Lung microvascular endothelial cell (primary cell): ENCODE results near the gene MBP. TPM values are rescaled to one million over a fixed set of nuclear protein-coding genes. Genes with fewer than 3 reads are reported as not detected.
A peak's percentile ranks its signal among the peaks of the same experiment; 100 is the strongest.

Source experiments
- DNase-seq, 2 donors: peaks; one replicate each; pipeline versions ENCODE4 v3.0.0 to v3.0.0-alpha.2; 2010; ENCODE audit warnings: low read depth in 2 of 2
- total RNA-seq: library from RNA; depleted of rRNA; stranded (reverse); fragments of >200 nt; gene quantifications from 2 replicates; pipeline ENCODE4 v1.2.1, GENCODE V29; 2014

MBP gene
- total RNA-seq, 1 donor from 2014 or later: 6.9 TPM

- DNase-seq: peak; percentile 60 to 97
Measured at GRCh38 chr18:77067291-77068061, 65.1 kb downstream of the MBP start.

DNA sequence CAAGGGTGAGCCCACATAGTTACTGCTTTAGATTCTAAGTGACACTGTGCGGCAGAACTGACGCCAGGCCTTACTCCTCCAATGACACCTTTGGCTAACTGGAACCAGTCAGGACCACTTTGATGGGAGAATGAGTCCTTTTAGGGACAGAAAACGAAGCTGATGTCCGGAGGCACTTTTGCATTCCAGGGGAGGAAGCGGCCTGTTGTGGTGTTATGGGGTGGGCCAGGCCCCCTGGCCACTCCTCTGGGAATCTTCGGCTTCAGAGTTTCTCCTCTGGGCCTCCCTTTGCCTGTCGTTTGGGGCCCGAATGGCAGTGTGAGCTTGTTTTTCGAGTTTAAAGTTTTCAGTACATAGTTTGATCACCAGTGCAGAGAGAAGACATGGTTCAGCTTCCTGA is 65.9 kb downstream of the MBP start:
- no peak for DNase-seq

- no peak for DNase-seq
Measured at GRCh38 chr18:77066101-77066500, 66.5 kb downstream of the MBP start.

- DNase-seq: peak; percentile 27 to 96
Measured at GRCh38 chr18:77065221-77065981, 67.2 kb downstream of the MBP start.

GRCh38 chr18:77063260-77063659 is 69.3 kb downstream of the MBP start:
- DNase-seq: peak in 1 of 2 donors; percentile 86

GRCh38 chr18:77062518-77063003 is 70.0 kb downstream of the MBP start:
- peak in 1 of 2 donors; percentile 30 for DNase-seq

- no peak for DNase-seq
Measured at GRCh38 chr18:77061946-77062517, 70.6 kb downstream of the MBP start.

DNA sequence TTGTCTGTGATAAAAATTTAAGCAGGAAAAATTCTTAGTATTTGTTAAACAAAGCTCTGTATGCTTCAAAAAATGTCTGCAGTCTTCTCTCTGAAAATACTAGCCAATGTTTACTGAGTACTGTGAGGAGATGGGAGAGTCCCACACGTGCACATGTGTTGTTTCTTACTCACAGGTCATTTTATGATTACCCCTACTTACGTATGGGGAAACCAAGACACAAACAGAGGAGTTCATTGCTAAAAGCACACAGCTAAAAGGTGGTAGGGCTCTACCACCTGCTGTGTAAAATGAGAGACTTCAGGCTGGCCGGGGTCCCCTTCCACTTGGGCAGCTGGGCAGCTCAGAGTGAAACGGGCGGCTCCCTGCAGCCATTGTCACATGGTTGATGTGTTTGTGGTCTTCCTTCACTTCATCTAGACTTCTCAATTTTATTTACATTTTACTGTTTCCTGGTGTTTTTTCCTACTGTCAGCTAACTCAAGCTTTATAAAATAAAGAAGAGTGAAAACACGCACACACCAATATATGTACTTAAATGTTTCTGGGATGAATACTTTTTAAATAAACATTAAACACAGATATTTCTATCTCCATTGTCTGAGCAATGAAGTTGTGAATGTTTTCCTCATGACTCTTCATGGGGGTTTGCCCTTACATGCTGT is 71.2 kb downstream of the MBP start:
- DNase-seq: no peak

DNA sequence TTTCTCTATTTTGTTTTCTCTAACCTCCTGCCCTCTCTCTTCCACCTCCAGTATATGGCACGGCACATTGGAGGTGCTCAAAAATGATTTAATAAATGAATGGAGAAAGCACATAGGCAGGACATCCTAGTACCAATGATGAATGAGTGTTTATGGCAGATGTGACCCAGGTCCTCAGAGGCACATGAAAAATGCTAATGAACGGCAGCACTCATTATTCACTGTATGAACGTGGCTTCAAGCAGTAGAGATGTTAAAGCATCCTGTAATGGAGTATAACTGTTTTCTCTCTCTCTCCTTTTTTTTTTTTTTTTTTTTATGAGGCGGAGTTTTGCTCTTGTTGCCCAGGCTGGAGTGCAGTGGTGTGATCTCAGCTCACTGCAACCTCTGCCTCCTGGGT is 72.4 kb downstream of the MBP start:
- no peak for DNase-seq

GRCh38 chr18:77059294-77059916 is 73.2 kb downstream of the MBP start:
- peak; percentile 68 to 80 for DNase-seq

- DNase-seq: no peak
Measured at GRCh38 chr18:77058290-77058835, 74.2 kb downstream of the MBP start.

- no peak for DNase-seq
Measured at GRCh38 chr18:77057006-77057395, 75.6 kb downstream of the MBP start.

- no peak for DNase-seq
Measured at GRCh38 chr18:77056344-77057005, 76.1 kb downstream of the MBP start.

GRCh38 chr18:77055429-77056300 is 76.9 kb downstream of the MBP start:
- no peak for DNase-seq

DNA sequence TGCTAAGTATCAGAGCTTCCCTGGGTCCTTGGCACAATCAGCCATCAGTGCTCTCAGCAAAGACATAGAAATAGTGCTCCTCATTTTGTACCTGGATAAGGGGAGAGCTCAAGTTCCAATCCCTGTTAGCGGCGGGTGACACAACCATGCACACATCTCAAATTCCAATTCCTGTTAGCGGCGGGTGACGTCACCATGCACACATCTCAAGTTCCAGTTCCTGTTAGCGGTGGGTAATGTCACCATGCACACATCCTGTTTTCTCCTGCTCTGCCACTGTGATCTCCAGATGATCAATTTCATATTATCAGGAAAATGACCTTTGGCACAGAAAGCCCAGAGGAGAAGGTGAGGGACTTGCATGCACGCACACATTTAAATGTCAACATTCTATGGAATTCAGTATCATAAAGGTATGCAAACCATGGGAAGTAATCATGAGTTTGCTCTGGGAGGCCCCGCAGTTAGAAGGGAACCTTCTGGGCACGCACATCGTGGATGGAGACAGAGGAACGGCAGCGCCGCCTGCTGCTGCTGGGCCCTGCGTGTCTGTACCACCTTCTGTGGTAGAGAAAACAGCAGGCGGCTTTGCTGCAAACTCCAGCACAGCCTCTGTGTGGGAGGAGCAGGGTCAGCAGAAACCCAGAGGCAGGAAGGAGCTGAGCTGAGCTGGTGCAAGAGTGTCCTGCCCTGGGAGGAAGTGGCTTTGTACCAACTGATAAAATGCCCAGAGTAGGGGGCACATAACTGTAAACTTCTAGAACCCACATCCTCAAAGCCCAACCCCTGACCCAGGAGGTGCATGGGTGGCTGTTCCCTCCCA is 77.8 kb downstream of the MBP start:
- DNase-seq: peak; percentile 91 to 93

DNA sequence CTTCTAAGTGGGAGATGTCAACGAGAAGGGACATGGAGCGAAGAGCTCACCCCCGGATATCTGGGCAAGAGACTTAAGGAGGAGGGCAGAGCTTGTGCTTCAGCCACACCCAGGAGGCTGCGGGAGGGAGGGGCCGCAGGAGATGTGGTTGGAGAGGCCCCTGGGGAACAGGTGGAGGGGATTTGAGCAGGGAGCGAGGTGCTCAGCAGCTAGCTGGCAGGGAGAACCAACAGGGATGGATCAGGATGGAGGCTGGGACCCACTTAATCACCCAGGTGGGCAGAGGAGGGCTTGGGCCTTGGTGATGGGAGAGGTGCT is 78.3 kb downstream of the MBP start:
- no peak for DNase-seq

DNA sequence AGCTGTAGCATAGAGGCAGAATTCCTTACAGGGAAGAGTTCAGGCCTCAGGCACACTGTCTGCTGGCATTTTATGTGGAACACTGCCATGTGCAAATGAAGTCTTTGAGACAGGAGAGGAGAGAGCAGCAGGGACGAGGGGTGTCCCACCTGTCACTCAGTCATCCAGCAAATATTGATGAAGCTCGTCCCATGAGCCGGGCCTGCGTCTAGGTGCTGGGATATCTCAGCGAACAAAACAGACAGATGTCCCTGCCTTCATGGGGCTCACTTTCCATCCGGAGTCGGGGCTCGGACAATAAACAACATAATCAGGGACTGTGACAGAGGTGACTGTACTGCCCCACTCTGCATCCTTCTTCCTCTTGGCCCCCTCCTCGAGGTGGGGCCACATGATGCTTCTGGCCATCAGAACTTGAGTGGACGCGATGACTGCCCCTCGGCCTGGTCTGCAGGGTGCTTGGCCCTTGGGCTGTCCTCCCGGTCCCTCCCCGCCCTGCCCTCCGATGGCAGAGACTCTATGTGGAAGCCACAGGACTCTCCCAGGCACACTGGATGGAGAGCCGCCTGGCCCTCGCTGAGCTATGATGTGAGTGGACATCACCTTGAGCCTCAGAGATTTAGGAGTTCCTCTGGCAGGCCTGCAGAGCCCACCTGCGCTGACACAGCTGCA is 78.8 kb downstream of the MBP start:
- no peak for DNase-seq

- DNase-seq: no peak
Measured at GRCh38 chr18:77052983-77053309, 79.6 kb downstream of the MBP start.
